SK-N-SH (cell line): ENCODE results near the gene THBS2. TPM values are rescaled to one million over a fixed set of nuclear protein-coding genes. Genes with fewer than 3 reads are reported as not detected.

Experiments
- CTCF ChIA-PET: fragments of 300-600, 350-600 bp; formaldehyde crosslinking; extraction: SDS; loops from one replicate; lab custom pipeline; 2021; lab: Yijun Ruan, JAX
- POLR2A ChIA-PET: fragments of 350-600 bp; sonication (Branson Sonifier 250); formaldehyde crosslinking; extraction: SDS; loops from one replicate; lab custom pipeline; 2020; ENCODE audit warnings: antibody characterized with exemption, inconsistent platforms; lab: Yijun Ruan, JAX
- DNase-seq: peaks from one replicate; pipeline ENCODE4 v3.0.0; 2012
- H2AFZ ChIP-seq: fragments of 200-600 bp; sonication (generic); 2 replicates; pipeline ENCODE4 v1.8.1; 2016; ENCODE audit warnings: antibody characterized with exemption, mild to moderate bottlenecking, low read depth
- H3F3A ChIP-seq: fragments of 200-600 bp; sonication (generic); replicated peaks from 2 replicates; pipeline ENCODE3; 2016; ENCODE audit warnings: antibody characterized with exemption, mild to moderate bottlenecking; ENCODE audit not compliant: insufficient read depth
- H3K27ac ChIP-seq, 2 experiments: fragments of 200-500 bp in 1 of 2; fragments of 200-600 bp in 1 of 2; sonication (Bioruptor generic) in 1 of 2; sonication (generic), shearing (Covaris generic) in 1 of 2; 2 replicates each; pipeline versions ENCODE4 v1.5.1 to v1.6.1; 2014 to 2016; ENCODE audit warnings: low read depth in 2 of 2, inconsistent platforms in 1 of 2, low read length in 1 of 2, mild to moderate bottlenecking in 1 of 2, mixed read lengths in 1 of 2
- H3K27me3 ChIP-seq: fragments of 200-600 bp; sonication (generic), shearing (Covaris generic); 2 replicates; pipeline ENCODE4 v1.6.1; 2016; ENCODE audit warnings: mixed run types; ENCODE audit not compliant: insufficient read depth
- H3K36me3 ChIP-seq, 2 experiments: fragments of 200-500 bp in 1 of 2; fragments of 200-600 bp in 1 of 2; sonication (Bioruptor generic) in 1 of 2; sonication (generic) in 1 of 2; replicated peaks in 1 of 2; 2 replicates each; pipeline versions ENCODE3 to v1.5.1; 2014 to 2016; ENCODE audit warnings: low read length in 1 of 2, mild to moderate bottlenecking in 1 of 2; ENCODE audit not compliant: insufficient read depth in 2 of 2, control insufficient read depth in 1 of 2
- H3K4me1 ChIP-seq, 2 experiments: fragments of 200-500 bp in 1 of 2; fragments of 200-600 bp in 1 of 2; sonication (Bioruptor generic) in 1 of 2; sonication (generic), shearing (Covaris generic) in 1 of 2; 2 replicates each; pipeline versions ENCODE4 v1.5.1 to v1.6.1; 2014 to 2016; ENCODE audit warnings: low read depth in 1 of 2, low read length in 1 of 2, mixed run types in 1 of 2; ENCODE audit not compliant: insufficient read depth in 2 of 2, control insufficient read depth in 1 of 2
- H3K4me2 ChIP-seq: fragments of 200-600 bp; sonication (generic), shearing (Covaris generic); 2 replicates; pipeline ENCODE4 v1.6.1; 2017; ENCODE audit warnings: mixed run types
- H3K4me3 ChIP-seq, 2 experiments: fragments of 200-500 bp in 1 of 2; fragments of 200-600 bp in 1 of 2; sonication (Bioruptor generic) in 1 of 2; sonication (generic), shearing (Covaris generic) in 1 of 2; 2 replicates each; pipeline versions ENCODE4 v1.5.1 to v1.8.1; 2014 to 2016; ENCODE audit warnings: low read depth in 2 of 2, inconsistent platforms in 1 of 2, low read length in 1 of 2, mild to moderate bottlenecking in 1 of 2, mixed read lengths in 1 of 2, moderate library complexity in 1 of 2
- H3K79me2 ChIP-seq: fragments of 200-600 bp; sonication (generic); 2 replicates; pipeline ENCODE4 v1.8.1; 2017; ENCODE audit warnings: mild to moderate bottlenecking; ENCODE audit not compliant: insufficient read depth
- H3K9ac ChIP-seq: fragments of 200-600 bp; sonication (generic); 2 replicates; pipeline ENCODE4 v1.6.1; 2017; ENCODE audit warnings: mixed run types
- H3K9me2 ChIP-seq: fragments of 200-600 bp; sonication (generic); 2 replicates; pipeline ENCODE4 v1.6.1; 2017; ENCODE audit warnings: mixed run types
- H3K9me3 ChIP-seq: fragments of 200-600 bp; sonication (generic); 2 replicates; pipeline ENCODE4 v1.6.1; 2017; ENCODE audit warnings: mixed run types, mild to moderate bottlenecking, moderate library complexity
- H4K20me1 ChIP-seq: fragments of 200-600 bp; sonication (generic); 2 replicates; pipeline ENCODE4 v1.6.1; 2017; ENCODE audit warnings: mild to moderate bottlenecking, mixed run types; ENCODE audit not compliant: insufficient read depth
- CHD2 ChIP-seq: fragments of 150-350 bp; IDR thresholded peaks from 2 replicates; pipeline ENCODE4 v1.6.1; 2018; ENCODE audit warnings: low read length; ENCODE audit not compliant: partially characterized antibody
- FOSL2 ChIP-seq: IDR thresholded peaks from 2 replicates; pipeline ENCODE4 v1.4.0; 2012; ENCODE audit warnings: low read depth, mild to moderate bottlenecking, moderate library complexity, borderline replicate concordance
- FOXM1 ChIP-seq: IDR thresholded peaks from 2 replicates; pipeline ENCODE4 v1.4.0; 2012; ENCODE audit warnings: low read depth, mild to moderate bottlenecking
- JUND ChIP-seq: IDR thresholded peaks from 2 replicates; pipeline ENCODE4 v1.4.0; 2012
- MEF2A ChIP-seq: IDR thresholded peaks from 2 replicates; pipeline ENCODE4 v1.4.0; 2012; ENCODE audit warnings: low read depth, borderline replicate concordance
- MXI1 ChIP-seq: IDR thresholded peaks from 2 replicates; pipeline ENCODE4 v1.6.1; 2012; ENCODE audit warnings: mild to moderate bottlenecking, low read depth, low read length, improper control_type of control experiment
- RFX5 ChIP-seq: IDR thresholded peaks from 2 replicates; pipeline ENCODE4 v1.6.1; 2012; ENCODE audit warnings: mild to moderate bottlenecking, improper control_type of control experiment, low read length
- RXRA ChIP-seq: IDR thresholded peaks from 2 replicates; pipeline ENCODE4 v1.4.0; 2012; ENCODE audit warnings: low read depth, mild to moderate bottlenecking, borderline replicate concordance
- SMC3 ChIP-seq: IDR thresholded peaks from 2 replicates; pipeline ENCODE4 v1.6.1; 2012; ENCODE audit warnings: low read depth, low read length, improper control_type of control experiment
- TAF1 ChIP-seq: IDR thresholded peaks from 2 replicates; pipeline ENCODE4 v1.6.1; 2012; ENCODE audit warnings: low read depth, mild to moderate bottlenecking, low read length, moderate library complexity, borderline replicate concordance
- TCF12 ChIP-seq: IDR thresholded peaks from 2 replicates; pipeline ENCODE4 v1.4.0; 2012
- YY1 ChIP-seq: IDR thresholded peaks from 2 replicates; pipeline ENCODE4 v1.4.0; 2012; ENCODE audit warnings: low read depth, mild to moderate bottlenecking
- WGBS: methylation state at CpG from one replicate; pipeline ENCODE4 v1.1.6; 2017; ENCODE audit warnings: low lambda C conversion rate; 5-methylcytosine and 5-hydroxymethylcytosine counted together
- polyA plus RNA-seq, 3 experiments: library from polyadenylated mRNA; depleted of rRNA; stranded (reverse); fragments of >200 nt; gene quantifications; 2 replicates each; pipeline ENCODE4 v1.2.3, GENCODE V29; 2012
- TF ChIP-seq, protein P1 (sequence below): fragments of 150-350 bp; IDR thresholded peaks from 2 replicates; pipeline ENCODE4 v1.6.1; 2017; ENCODE audit warnings: antibody characterized with exemption, low read length, low read depth, borderline replicate concordance
- TF ChIP-seq, protein P2 (sequence below): IDR thresholded peaks from 2 replicates; pipeline ENCODE4 v1.6.1; 2012; ENCODE audit warnings: mild to moderate bottlenecking, low read depth, low read length, moderate library complexity
- TF ChIP-seq, protein P3 (sequence below): IDR thresholded peaks from 2 replicates; pipeline ENCODE4 v1.4.0; 2012; ENCODE audit warnings: low read depth
- TF ChIP-seq, protein P4 (sequence below): IDR thresholded peaks from 2 replicates; pipeline ENCODE4; 2012
- TF ChIP-seq, protein P5 (sequence below): fragments of 200-600 bp; sonication (generic); IDR thresholded peaks from 2 replicates; pipeline ENCODE4 v1.6.1; 2017; ENCODE audit warnings: antibody characterized with exemption, mild to moderate bottlenecking, moderate library complexity

THBS2 gene
- polyA plus RNA-seq, 1 of the 3 experiments (the other 2 are of a cell fraction) = 166 TPM

DNA sequence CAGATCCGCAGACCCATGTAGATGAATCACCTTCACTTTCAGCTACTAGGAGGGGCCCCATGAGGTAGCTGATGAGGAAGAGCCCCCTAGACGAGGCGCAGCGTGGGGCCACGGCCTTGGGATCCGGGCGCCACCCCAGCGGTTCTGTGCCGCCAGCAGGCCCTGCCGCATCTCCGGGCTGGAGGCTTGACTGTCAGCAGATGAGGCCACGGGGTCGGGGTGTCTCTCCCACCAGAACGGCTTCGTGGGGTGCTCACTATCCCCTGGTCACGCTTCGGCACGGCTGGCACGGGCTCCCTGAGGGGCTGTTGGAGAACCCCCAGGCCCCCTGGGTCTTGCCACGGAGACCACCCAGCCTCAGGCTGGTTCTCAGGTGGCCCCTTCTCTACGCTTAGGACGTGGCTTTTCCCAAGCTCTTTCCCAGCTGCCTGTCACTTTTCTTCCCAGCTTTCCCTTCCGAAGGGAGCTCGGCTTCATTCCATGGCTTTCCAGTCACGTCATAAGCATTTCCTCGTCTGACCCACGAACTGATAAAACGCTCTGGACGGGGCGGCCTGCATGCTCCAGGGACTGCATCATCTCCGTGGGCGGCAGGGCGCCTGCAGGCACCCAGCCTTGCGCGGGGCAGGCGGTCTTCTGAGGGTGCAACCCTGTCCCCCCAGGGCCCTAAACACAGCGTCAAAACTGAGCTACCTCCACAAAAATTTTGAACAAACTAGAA lies 85.9 kb downstream of the THBS2 start (continued):
- TF ChIP-seq, protein P1, sequence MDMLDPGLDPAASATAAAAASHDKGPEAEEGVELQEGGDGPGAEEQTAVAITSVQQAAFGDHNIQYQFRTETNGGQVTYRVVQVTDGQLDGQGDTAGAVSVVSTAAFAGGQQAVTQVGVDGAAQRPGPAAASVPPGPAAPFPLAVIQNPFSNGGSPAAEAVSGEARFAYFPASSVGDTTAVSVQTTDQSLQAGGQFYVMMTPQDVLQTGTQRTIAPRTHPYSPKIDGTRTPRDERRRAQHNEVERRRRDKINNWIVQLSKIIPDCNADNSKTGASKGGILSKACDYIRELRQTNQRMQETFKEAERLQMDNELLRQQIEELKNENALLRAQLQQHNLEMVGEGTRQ = no peak
- TF ChIP-seq FOXM1 (0 out of 2 replicates have a peak, but pooled peaks have one; percentile 66), MXI1 (no peak), RXRA (no peak; the same call in 1 of the 2 replicates)
- TF ChIP-seq, protein P2, sequence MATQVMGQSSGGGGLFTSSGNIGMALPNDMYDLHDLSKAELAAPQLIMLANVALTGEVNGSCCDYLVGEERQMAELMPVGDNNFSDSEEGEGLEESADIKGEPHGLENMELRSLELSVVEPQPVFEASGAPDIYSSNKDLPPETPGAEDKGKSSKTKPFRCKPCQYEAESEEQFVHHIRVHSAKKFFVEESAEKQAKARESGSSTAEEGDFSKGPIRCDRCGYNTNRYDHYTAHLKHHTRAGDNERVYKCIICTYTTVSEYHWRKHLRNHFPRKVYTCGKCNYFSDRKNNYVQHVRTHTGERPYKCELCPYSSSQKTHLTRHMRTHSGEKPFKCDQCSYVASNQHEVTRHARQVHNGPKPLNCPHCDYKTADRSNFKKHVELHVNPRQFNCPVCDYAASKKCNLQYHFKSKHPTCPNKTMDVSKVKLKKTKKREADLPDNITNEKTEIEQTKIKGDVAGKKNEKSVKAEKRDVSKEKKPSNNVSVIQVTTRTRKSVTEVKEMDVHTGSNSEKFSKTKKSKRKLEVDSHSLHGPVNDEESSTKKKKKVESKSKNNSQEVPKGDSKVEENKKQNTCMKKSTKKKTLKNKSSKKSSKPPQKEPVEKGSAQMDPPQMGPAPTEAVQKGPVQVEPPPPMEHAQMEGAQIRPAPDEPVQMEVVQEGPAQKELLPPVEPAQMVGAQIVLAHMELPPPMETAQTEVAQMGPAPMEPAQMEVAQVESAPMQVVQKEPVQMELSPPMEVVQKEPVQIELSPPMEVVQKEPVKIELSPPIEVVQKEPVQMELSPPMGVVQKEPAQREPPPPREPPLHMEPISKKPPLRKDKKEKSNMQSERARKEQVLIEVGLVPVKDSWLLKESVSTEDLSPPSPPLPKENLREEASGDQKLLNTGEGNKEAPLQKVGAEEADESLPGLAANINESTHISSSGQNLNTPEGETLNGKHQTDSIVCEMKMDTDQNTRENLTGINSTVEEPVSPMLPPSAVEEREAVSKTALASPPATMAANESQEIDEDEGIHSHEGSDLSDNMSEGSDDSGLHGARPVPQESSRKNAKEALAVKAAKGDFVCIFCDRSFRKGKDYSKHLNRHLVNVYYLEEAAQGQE = no peak
- TF ChIP-seq, protein P3, sequence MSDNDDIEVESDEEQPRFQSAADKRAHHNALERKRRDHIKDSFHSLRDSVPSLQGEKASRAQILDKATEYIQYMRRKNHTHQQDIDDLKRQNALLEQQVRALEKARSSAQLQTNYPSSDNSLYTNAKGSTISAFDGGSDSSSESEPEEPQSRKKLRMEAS = peak; percentile 63; the same call in 1 of the 2 replicates

DNA sequence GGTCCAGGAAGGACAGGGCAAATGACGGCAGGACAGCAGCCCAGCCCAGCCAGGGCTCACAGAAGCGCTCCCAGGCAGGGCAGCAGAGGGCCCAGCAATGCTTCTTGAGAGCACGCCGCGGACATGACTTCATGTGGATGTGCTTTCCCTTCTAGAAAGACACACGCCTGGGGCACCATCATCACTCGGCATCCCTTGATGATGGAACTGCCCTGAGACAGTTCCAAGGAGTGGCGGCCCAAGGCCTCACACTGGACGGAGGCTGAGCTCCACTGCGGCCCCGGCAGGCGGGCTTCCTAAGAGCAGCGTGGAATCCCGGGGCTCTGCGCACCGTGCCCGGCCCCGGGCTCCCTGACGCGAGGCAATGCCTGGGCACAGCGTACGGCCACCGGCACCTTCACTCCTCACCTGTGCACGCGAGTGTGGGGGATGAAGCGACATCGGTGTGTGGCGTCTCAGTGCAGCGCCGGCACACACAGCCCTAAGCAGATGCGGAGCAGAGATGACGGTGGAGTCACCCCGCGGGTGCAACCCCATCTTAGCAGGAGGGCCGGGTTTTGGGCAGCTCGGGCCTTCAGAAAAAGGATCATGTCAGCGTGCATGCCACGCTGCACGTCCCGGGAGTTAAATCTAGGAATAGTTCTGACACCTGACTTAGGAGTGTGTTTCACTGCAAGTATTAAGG lies 86.6 kb downstream of the THBS2 start:
- peak overlapping the region in 1 of 2 experiments; percentile 86; a peak in 2 of 4 replicates for H3K27ac ChIP-seq
- ChIA-PET CTCF (no interaction called here), POLR2A (no interaction called here)
- no peak overlapping the region for H2AFZ ChIP-seq
- no peaks in the 10 kb centered on the region for H4K20me1 ChIP-seq
- H3K4me1 ChIP-seq = peaks cover 0 to 8% of the 10 kb centered on the region in 2 experiments; a peak in 2 of 4 replicates
- H3F3A ChIP-seq = peaks cover 7% of the 10 kb centered on the region
- H3K9ac ChIP-seq = no peak overlapping the region; the same call in 1 of the 2 replicates
- no peaks in the 10 kb centered on the region for H3K27me3 ChIP-seq
- H3K9me3 ChIP-seq = no peaks in the 10 kb centered on the region
- no peaks in the 10 kb centered on the region for H3K9me2 ChIP-seq
- no peaks in the 10 kb centered on the region for H3K79me2 ChIP-seq
- H3K4me2 ChIP-seq = no peak overlapping the region; the same call in 1 of the 2 replicates
- 82% methylated on average over 17 of the region's 40 CpGs for WGBS
- TF ChIP-seq TCF12 (no peak), CHD2 (no peak), FOXM1 (no peak), JUND (no peak), SMC3 (no peak), TAF1 (no peak), YY1 (no peak), FOSL2 (no peak), MEF2A (no peak), RFX5 (no peak)
- TF ChIP-seq, protein P4, sequence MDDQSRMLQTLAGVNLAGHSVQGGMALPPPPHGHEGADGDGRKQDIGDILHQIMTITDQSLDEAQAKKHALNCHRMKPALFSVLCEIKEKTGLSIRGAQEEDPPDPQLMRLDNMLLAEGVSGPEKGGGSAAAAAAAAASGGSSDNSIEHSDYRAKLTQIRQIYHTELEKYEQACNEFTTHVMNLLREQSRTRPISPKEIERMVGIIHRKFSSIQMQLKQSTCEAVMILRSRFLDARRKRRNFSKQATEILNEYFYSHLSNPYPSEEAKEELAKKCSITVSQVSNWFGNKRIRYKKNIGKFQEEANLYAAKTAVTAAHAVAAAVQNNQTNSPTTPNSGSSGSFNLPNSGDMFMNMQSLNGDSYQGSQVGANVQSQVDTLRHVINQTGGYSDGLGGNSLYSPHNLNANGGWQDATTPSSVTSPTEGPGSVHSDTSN = no peak
- TF ChIP-seq, protein P2 = no peak
- TF ChIP-seq, protein P5, sequence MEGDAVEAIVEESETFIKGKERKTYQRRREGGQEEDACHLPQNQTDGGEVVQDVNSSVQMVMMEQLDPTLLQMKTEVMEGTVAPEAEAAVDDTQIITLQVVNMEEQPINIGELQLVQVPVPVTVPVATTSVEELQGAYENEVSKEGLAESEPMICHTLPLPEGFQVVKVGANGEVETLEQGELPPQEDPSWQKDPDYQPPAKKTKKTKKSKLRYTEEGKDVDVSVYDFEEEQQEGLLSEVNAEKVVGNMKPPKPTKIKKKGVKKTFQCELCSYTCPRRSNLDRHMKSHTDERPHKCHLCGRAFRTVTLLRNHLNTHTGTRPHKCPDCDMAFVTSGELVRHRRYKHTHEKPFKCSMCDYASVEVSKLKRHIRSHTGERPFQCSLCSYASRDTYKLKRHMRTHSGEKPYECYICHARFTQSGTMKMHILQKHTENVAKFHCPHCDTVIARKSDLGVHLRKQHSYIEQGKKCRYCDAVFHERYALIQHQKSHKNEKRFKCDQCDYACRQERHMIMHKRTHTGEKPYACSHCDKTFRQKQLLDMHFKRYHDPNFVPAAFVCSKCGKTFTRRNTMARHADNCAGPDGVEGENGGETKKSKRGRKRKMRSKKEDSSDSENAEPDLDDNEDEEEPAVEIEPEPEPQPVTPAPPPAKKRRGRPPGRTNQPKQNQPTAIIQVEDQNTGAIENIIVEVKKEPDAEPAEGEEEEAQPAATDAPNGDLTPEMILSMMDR = no peak
- H3K36me3 ChIP-seq = no peaks in the 10 kb centered on the region
- H3K4me3 ChIP-seq = no peak overlapping the region
- peak; percentile 20 for DNase-seq
